Dermis blood vessel endothelial cell (primary cell): ENCODE measurements around the gene UPK3BL1. TPM values are rescaled to one million over a fixed set of nuclear protein-coding genes. Genes with fewer than 3 reads are reported as not detected.
"Not testable (repeated sequence)": the region's sequence is repeated elsewhere in the genome, so short reads cannot be mapped to it uniquely, and the experiment has no call there.

Experiments
- DNase-seq: peaks from one replicate; pipeline ENCODE4 v3.0.0; 2010
- total RNA-seq: library from RNA; depleted of rRNA; stranded (reverse); fragments of >200 nt; gene quantifications from 2 replicates; pipeline ENCODE4 v1.2.3, GENCODE V29; 2014

Gene UPK3BL1
- total RNA-seq, 1 donor from 2014 or later = 12.6 TPM

DNA sequence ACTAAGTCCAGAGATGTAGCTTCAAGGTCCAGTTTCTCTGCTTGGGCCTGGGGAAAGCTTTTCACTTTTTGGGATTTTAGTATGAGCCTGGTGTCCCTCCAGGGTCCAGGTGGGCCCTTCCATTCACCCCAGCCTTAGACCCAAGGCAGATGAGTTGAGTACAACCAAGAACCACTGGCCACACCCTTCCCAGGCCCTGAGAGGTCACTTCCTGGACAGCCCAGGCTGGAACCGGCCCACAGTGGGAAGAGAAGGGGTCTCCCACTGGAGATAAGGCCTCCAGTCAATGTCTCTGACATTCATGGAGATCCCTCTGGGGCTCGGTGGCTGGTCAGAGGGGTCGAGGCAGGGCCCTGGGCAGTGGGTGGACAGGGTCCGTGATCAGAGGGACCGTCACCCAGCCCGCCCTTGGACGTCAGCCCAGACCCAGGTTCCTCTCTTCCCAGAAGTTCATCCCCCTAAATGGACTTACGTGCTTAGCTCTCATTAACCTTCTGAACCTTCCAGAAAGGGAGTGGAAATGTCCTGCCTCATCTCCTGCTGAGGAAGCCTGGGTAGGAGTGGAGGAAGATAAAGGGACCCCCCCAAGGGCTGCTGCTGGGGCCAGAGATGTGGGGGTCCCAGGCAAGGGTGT, 15.2 kb downstream of the UPK3BL1 start:
- not testable (repeated sequence) for DNase-seq

DNA sequence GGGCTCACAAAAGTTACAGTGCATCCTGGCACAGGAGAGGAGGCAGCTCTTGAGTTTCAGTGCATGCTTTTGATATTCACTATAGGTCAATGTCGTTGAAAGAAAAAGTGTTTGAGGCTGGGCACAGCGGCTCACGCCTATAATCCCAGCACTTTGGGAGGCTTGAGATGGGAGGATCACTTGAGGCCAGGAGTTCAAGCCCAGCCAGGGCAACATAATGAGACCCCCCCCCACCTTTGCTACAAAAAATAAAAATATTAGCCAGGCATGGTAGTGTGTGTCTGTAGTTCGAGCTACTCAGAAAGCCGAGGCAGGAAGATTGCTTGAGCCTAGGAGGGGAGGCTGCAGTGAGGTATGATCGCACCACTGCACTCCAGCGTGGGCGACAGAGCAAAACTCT, 24.5 kb downstream of the UPK3BL1 start:
- peak; percentile 0 for DNase-seq

DNA sequence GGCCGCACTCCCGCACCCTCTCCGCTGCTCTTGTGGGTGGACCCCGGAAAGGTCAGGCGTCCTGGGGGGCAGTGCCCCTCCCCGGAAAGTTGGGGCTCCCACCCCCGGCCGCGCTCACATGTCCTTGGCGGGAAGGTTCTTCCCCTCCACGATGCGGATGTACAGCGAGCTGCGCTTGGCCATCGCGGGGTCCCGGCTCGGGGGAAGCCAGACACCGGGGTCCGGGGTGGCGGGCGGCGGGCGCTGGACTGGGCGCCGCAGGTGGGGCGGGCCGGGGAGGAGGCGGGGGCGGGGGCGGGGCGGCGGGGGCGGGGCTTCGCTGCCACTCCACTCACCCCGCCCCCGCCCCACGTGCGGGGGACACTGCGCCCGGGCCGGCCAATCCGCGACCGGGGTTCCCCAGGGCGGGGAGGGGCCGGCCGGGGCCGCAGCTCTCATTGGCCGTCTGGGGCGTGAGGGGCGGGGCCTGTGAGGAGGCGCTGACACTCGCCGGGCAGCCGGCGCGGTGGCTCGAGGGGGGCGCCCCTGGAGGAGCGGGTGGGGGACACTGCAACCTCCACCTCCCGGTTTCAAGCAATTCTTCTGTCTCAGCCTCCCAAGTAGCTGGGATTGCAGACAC, 26.0 kb downstream of the UPK3BL1 start, which contains the start of gene RASA4:
RASA4 (minus strand) TSS at position 250 of the 619 bp plus-strand sequence; CDS start at position 183, 67 bp downstream.
- peak; percentile 1 for DNase-seq

DNA sequence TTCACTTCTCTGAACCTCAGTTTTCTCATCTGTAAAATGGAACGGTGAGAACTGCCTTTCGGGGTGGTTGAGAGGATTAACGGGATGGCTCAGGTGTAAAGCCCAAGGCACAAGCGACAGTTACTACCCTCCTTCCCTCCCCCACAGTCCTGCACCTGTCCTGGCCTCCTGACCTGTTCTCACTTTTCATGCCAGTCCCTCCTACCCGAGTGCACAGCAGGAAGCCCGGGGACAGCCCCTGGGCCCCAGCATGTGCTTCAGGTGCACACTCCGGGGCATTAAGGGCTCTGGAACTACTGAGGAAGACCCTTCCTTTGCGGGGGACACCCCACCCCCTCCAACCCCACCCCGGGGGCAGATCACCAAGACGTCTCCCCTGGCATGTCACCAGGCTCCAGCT, 26.7 kb downstream of the UPK3BL1 start:
- DNase-seq = not testable (repeated sequence)

DNA sequence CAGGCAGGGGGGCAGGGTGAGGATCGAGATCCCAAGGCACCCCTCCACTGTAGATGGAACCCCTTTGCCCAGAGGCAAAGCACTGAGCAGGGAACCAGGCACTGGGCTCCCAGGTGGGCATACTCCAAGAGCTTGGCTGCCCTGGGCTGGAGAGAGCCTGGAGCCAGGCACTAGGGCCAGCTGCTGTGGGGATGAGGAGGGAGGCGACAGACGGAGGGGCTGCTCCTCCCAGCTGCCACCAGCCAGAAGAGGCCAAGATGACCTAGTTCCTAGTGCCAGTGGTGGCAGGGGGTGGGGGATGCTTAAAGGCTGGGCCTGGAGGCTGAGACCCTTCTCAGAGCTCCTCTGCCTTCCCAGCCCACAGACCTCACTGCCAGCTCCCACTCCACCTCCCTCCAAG, 27.7 kb downstream of the UPK3BL1 start:
- not testable (repeated sequence) for DNase-seq

DNA sequence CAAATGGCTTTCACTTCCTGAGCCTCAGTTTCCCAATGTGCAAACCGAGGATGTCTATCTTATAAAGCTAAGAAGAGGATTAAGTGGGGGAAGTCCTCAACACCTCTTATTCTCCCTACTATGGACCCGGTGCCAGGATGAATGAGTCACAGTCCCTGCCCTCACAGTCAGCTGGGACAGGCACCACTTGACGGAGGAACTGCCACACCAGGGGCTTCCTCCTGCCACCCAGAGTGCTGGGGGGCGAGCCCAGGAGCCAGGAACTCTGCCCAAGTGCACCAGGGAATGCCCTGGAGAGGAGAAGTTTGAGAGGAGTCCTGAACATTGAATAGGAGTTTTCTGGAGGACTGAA, 28.3 kb downstream of the UPK3BL1 start:
- not testable (repeated sequence) for DNase-seq

DNA sequence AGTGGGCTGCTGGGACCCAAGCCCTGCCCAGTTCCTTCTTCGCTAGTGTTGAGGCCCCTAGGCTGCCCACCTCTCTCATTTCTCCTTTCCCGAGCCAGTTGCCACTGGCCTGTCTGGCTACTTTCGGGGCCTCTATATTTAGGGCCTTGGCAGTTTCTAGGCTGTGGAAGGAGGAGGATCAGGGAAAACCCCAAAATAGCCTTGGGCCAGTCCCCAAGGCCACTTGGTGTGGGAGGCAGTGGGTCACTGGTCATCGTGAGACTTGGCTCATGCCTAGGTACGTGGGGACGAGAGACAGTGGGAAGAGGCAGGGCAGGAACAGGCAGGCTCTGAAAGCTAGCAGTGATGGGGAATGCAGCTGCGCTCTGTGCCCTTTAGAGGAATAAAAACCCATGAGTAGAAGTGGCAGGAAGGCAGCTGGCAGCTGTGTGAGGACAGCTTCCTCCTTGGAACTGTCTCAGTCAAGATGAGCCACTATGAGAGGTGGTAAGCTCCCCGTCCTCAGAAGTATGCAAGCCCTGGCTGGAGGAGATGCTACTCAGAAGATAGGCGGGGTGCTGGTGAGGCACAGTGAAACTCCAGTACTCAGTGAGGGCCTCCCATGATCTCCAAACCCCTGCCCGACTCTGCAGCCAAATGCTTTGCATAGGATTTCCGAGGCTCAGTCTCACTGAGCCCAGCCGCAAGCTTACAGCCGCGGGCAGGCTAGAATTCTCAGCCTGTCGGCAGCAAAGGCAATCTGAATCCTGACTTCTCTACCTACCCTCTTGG, 28.8 kb downstream of the UPK3BL1 start:
- not testable (repeated sequence) for DNase-seq

DNA sequence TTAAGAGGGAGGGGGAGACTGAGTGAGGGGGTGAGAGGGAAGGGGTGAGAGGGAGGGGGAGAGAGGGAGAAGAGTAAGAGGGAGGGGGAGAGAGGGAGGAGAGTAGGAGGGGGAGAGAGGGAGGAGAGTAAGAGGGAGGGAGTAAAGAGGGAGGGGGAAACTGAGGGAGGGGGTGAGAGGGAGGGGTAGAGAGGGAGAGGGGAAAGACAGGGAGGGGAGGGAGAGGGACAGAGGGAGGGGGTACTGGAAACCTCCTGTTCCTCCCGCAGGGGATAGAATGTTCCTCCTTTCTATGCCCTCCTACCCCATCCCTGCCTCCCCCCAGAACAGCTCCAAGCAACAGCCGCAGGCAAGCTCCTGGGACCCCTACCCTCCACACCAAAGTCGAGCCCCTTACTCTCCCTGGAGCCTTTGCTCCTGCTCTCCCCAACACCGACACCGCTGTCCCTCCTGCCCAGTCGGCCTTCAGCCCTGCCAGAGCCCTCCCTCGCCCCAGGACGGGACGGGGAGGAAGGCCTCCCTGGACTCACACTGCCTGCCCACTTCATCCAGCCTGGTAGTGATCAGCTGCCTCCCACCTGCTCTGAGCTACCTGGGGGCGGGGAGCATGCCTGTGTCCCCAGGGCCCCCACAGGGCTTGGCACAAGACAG, 30.8 kb downstream of the UPK3BL1 start:
- not testable (repeated sequence) for DNase-seq

DNA sequence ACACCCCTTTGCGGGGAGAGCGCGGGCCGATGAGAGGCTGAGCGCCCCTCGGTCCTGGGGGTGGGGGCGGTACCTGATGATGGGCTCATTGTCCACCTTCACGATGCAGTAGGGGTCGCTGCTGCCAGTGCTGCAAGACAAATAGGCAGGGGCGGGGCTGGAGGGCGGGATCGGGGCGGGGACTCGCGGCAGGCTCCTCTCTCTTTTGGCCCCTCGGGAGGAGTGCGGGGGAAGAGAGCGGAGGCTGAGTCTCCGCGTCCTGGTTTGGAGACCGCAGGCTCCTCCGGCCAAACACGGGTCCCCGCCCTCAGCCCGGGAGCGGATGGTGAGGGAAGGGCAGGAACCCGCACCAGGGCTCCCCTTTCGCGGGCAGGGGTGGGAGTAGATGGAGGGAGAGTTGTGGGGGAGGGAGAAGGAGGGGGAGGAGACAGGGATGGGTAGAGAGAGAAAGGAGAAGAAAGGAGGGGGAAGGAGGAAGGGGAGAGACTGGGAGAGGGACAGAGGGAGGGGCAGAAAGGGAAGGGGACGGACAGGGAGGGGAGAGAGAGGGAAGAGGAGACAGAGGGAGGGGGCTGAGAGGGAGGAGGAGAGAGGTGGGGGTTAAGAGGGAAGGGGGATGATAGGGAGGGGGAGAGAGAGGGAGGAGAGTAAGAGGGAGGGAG, 31.4 kb downstream of the UPK3BL1 start:
- DNase-seq = not testable (repeated sequence)

DNA sequence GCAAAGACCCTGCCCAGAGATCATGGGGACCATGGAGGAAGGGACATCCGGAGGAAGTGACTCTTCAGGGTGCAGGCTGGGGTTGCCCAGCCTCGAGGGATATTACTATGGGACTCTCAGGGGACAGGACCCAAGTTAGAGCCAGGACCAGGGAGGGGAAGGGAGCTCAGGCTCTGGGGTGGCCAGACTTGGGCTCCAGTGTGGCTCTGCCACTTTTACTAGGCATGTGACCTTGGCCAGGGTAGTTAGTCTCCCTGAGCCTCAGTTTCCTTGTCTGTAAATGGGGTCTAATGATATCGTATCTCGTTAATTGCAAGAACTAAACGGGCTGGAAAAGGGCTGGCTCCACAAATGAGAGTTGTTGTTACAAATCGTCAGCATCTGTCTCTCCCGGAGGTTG, 32.1 kb downstream of the UPK3BL1 start:
- DNase-seq = not testable (repeated sequence)

DNA sequence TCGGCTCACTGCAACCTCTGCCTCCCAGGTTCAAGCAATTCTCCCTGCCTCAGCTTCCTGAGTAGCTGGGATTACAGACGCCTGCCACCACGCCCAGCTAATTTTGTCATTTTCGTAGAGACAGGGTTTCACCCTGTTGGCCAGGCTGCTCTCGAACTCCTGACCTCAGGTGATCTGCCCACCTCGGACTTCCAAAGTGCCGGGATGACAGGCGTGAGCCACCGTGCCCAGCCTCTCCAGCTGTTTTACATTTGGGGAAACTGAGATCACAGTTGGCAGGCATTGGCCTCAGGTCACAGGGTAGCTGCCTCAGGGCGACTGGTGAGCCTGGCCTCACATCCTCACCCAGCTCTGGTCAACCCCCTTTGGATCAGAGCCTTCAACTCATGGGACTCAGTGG, 32.9 kb downstream of the UPK3BL1 start:
- DNase-seq = not testable (repeated sequence)

DNA sequence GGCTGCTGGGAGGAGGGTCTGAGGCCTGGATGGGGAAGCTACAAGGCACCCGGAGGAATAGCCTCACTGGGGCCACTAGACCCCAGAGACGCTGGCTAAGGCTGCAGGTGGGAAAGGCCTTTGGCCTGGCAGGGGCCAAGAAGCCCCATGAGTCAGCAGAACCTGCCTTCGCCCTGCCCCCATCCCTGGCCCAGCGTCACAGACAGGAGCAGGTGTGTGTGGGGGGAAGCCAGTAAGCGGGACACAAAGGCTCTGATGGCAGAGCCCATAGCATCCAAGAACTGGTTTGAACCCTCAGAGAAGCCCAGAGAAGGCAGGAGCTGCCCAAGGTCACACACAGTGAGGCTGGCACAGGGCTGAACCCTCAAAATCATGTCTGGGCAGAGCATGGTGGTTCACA, 35.7 kb downstream of the UPK3BL1 start:
- not testable (repeated sequence) for DNase-seq

DNA sequence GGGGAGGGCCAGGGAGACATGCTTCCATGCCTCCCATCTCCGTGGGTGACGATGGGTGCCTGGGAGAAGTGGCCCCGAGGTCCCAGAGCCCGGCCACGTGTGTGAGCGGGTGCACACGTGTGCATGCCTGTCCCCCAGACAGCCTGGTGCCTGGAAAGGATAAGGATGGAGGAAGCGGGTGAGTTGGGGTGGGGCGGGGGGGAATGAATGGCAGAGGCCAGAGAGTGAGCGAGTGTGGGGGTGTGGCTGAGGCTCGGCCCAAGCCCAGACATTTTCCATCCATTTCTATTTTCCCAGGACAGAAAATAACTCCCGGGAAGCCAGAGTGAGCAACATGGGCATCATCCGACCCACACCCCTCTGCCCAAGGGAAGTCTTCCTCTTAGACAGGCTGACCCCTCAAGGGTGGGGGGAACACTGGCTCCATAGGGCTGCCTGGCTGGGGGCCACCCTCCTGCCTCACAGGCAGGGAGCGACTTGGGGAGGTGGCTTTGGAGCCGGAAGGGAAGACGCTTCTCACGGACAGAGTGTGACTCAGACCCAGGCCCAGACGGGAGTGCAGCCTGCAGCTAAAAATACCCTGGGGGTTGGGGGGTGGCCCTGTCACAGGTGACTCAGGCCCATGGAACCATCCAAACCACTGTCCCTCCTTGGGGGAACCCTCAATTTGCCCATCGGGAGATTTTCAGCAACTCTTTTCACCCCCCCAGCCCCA, 38.0 kb downstream of the UPK3BL1 start:
- DNase-seq = not testable (repeated sequence)

DNA sequence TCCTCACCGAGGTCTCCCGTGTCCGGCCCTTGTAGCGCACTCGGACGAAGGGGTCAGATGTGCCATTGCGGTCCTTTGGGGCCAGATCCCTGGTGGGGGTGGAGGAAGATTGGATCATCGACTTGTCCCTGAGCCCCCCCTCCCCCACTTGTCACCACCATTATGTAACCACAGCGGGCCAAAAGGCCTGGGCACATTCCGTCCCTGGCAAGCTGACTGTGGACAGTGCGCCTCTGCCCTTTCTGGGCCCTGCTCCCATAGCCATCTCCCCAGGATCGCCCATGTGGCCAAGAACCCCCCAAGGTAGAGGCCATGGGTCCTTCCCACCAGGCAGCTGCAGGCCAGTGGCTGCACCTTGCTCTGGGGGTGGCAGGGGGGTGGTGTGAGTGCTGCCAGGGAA, 40.3 kb downstream of the UPK3BL1 start:
- not testable (repeated sequence) for DNase-seq

DNA sequence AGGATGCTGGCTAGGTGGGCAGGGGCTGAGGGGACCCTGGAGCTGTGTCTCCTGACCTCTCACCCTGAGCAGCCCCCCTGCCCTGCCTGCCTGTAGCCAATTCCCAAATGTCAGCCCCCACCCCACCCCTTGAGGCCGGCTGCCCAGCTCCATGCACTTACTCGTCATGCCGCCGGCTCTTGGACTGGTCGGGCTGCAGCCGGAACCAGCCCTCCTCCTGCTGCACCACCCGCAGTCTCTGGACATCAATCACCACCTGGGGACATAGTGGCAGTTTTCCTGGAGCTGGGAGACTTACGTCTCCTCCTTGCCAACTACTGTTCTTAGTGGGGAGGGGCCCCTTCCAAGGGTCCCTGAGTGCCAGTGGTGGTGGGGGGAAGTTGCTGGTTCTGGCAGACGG, 42.9 kb downstream of the UPK3BL1 start:
- not testable (repeated sequence) for DNase-seq

DNA sequence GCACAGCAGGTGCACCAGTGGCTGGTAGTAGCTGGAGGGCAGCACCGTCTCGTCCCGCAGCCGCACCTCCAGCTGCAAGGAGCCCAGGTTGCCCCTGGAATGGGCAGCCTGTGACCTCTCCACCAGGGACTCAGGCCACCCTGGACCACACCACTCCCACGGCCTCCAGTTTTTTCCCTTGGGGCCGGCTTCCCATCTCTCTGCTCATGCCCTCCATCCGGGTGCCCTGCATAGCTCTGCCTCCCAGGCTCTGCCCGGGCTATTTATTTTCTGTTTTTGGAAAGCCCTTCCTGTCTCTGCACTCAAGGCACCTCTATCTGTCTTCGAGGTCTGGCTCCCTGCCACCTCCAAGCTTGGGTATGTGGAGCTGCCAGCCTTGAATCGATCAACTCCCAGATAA, 46.6 kb downstream of the UPK3BL1 start:
- not testable (repeated sequence) for DNase-seq

DNA sequence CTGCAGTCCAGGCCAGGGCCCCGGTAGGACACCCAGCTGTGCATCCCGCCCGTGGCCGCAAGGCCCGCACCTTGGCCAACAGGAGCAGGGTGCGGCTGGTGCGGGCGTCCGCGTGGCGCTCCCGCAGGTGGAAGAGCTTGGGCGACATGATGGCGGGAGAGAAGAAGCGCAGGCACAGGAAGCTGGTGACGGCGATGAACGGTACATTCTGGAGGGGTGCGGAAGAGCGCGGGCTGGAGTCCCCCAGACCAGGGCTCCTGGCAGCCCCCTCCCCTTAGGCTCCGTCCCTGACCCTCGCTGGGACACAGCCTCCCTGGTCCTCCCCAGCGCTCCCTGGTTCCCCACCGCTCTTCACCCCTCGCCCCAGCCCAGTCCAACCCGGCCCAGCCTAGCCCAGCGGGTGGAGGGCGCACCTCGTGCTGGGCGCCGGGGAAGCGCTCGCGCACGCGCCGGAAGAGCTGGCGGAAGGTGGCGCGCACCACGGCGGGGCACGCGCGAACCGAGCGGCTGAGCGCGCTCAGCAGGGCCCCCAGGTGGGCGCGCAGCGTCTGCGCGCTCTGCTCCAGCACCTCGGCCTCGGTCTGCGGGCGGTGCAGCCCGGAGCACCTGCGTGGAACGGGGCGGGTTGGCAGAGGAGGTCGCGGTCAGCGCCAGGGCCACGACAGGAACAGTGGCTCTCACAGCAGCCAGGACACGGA, 48.8 kb downstream of the UPK3BL1 start:
- not testable (repeated sequence) for DNase-seq

DNA sequence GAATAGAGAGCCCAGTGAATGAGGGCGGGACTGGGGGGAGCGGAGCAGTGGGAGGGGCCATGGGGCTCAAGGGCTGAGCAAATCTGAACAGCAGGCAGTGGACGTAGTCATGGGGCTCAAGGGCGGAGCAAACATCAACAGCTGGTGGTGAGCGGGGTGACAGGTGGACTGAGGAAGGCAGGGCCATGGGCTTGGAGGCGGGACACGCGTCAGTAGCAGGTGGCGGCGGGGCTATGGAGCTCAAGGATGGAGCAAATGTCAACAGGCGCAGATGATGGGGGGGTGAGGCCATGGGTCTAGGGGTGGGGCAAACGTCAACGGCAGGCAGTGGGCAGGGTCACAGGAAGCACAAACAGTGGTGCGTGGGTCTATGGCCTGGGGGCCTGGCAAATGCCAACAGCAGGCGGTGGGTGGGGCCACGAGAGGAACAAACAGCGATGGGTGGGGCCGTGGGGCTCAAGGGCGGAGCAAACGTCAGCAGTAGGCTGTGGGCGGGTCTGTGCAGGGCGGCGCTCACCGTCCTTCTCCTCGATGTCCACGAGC, 50.0 kb downstream of the UPK3BL1 start:
- DNase-seq = not testable (repeated sequence)

DNA sequence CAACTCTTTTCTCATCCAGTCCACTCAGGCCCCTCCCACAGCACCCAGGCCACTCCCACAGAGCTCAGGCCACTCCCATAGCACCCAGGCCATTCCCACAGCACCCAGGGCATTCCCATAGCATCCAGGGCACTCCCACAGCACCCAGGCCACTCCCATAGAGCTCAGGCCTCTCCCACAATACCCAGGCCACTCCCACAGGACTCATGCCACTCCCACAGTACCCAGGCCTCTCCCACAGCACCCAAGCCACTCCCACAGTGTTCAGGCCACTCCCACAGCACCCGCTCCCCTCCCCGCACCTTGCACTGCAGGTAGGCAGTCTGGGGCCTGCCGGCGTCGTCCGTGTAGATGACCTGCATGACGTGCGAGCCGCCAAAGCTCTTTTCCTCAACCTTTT, 52.7 kb downstream of the UPK3BL1 start:
- not testable (repeated sequence) for DNase-seq
